ENCODE data around the gene A1CF. TPM values are rescaled to one million over a fixed set of nuclear protein-coding genes. Genes with fewer than 3 reads are reported as not detected.
A peak's percentile ranks its signal among the peaks of the same experiment; 100 is the strongest.
"Not testable (repeated sequence)": the region's sequence is repeated elsewhere in the genome, so short reads cannot be mapped to it uniquely, and the experiment has no call there.

A1CF gene
- total RNA-seq, 1 donor from 2014 or later = not detected

DNA sequence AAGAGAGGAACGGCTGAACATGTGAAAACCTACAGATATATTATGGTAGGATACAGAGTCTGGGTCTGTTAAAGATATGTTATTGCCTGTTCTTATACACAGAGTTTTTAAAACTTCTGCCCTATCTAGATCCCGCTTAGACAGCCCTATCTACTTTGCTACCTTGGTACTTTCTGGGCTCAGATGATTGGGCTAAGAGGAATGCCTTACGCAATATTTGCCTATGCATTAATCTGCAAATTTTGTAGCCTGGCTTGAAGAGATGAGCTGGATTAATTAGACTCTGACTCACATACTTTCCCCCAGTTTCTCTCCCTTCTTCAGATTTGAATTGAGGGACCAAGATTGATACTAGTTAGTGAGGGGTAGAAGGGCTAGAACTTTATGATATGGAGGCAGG, 33.6 kb upstream of the A1CF start:
- H3K9me3 Mint-ChIP-seq (ENCODE audit: low read depth) = peaks cover 3% of the 10 kb centered on the region
- no peak overlapping the region for H3K4me3 Mint-ChIP-seq (ENCODE audit: unreplicated experiment)
- H3K27ac Mint-ChIP-seq (ENCODE audit: unreplicated experiment) = no peak overlapping the region
- peaks cover 12% of the 10 kb centered on the region for H3K4me1 Mint-ChIP-seq (ENCODE audit: low read depth)
- H3K36me3 Mint-ChIP-seq (ENCODE audit: low read depth) = peaks cover 2% of the 10 kb centered on the region
- no peak for DNase-seq (ENCODE audit: low spot score)
- H3K27me3 Mint-ChIP-seq (ENCODE audit: low read depth) = no peaks in the 10 kb centered on the region
- TF ChIP-seq CTCF (IDR thresholded peaks at IDR 0.05) = no peak

GRCh38 chr10:50918529-50918928, 33.1 kb upstream of the A1CF start:
- no peaks in the 10 kb centered on the region for H3K9me3 Mint-ChIP-seq (ENCODE audit: low read depth)
- DNase-seq (ENCODE audit: low spot score) = no peak
- no peak for TF ChIP-seq CTCF (IDR thresholded peaks at IDR 0.05)
- no peak overlapping the region for H3K27ac Mint-ChIP-seq (ENCODE audit: unreplicated experiment)
- H3K36me3 Mint-ChIP-seq (ENCODE audit: low read depth) = no peaks in the 10 kb centered on the region
- no peak overlapping the region for H3K4me3 Mint-ChIP-seq (ENCODE audit: unreplicated experiment)
- H3K4me1 Mint-ChIP-seq (ENCODE audit: low read depth) = peaks cover 12% of the 10 kb centered on the region
- H3K27me3 Mint-ChIP-seq (ENCODE audit: low read depth) = no peaks in the 10 kb centered on the region

DNA sequence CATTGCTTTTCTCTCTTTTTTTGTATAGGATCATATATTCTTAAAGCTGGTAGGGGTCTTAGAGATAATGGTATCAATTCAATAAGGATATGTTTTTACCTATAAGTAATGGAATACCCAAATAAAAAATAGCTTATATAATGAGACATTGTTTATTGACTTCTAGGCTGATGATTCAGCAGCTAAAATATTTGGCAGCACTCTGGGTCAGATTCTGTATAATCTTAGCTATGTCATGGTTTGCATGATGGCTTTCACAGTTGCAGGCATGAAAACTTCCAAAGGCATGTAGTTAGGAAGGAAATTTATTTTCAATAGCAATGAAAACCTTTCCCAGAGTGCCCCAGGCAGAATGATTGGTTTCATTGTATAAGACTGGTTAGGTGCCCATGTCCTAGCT, 32.1 kb upstream of the A1CF start:
- Mint-ChIP-seq H3K36me3 (ENCODE audit: low read depth) (no peaks in the 10 kb centered on the region), H3K27me3 (ENCODE audit: low read depth) (no peaks in the 10 kb centered on the region), H3K4me3 (ENCODE audit: unreplicated experiment) (no peak overlapping the region), H3K4me1 (ENCODE audit: low read depth) (peaks cover 12% of the 10 kb centered on the region), H3K9me3 (ENCODE audit: low read depth) (no peaks in the 10 kb centered on the region), H3K27ac (ENCODE audit: unreplicated experiment) (peak overlapping the region; percentile 49)
- no peak for TF ChIP-seq CTCF (IDR thresholded peaks at IDR 0.05)
- DNase-seq (ENCODE audit: low spot score) = no peak

DNA sequence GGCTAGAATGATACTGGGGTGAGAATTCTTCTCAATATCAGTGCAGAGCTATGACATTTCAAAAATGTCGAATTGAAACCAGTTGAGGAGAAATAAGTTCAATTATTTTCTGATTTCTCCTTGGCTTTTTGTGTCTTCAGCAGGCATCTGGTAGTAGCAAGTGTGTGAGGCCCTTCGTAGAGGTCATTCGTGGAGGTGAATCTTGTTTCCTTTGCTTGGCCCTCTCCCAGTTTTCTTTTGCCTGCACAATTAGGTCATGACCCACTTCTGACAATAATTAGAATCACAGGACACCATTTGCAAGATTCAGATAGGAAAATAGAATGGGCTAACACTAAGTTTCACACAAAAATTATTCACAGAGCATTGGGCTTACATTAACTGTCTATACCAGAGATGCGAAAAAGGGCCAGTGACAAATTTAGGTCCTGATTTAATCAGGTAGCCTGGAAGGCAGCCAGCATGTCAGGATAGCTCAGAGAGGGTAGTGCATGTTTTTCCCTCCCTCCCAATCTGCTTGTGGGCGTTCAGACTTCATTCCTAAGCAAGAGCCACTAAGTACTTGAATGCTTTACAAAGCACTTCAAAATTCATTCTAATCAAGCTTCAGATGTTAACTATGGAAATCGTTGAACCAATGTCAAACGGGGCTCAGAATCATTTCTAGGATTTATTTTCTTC, 24.0 kb upstream of the A1CF start:
- no peak overlapping the region for H3K4me3 Mint-ChIP-seq (ENCODE audit: unreplicated experiment)
- H3K36me3 Mint-ChIP-seq (ENCODE audit: low read depth) = no peaks in the 10 kb centered on the region
- no peak for DNase-seq (ENCODE audit: low spot score)
- no peak overlapping the region for H3K27ac Mint-ChIP-seq (ENCODE audit: unreplicated experiment)
- peaks cover 1% of the 10 kb centered on the region for H3K27me3 Mint-ChIP-seq (ENCODE audit: low read depth)
- no peaks in the 10 kb centered on the region for H3K9me3 Mint-ChIP-seq (ENCODE audit: low read depth)
- no peaks in the 10 kb centered on the region for H3K4me1 Mint-ChIP-seq (ENCODE audit: low read depth)
- no peak for TF ChIP-seq CTCF (IDR thresholded peaks at IDR 0.05)

- H3K36me3 Mint-ChIP-seq (ENCODE audit: low read depth) = no peaks in the 10 kb centered on the region
Observed at GRCh38 chr10:50908366-50908765, 22.9 kb upstream of the A1CF start.

GRCh38 chr10:50905797-50906196, 20.4 kb upstream of the A1CF start:
- not testable (repeated sequence) for H3K36me3 Mint-ChIP-seq (ENCODE audit: low read depth); H3K27me3 Mint-ChIP-seq (ENCODE audit: low read depth); DNase-seq (ENCODE audit: low spot score); H3K9me3 Mint-ChIP-seq (ENCODE audit: low read depth); H3K4me3 Mint-ChIP-seq (ENCODE audit: unreplicated experiment); H3K4me1 Mint-ChIP-seq (ENCODE audit: low read depth); H3K27ac Mint-ChIP-seq (ENCODE audit: unreplicated experiment)

More at GRCh38 chr10:50908366-50908765, 22.9 kb upstream of the A1CF start:
- peaks cover 4% of the 10 kb centered on the region for H3K9me3 Mint-ChIP-seq (ENCODE audit: low read depth)
- no peak overlapping the region for H3K4me3 Mint-ChIP-seq (ENCODE audit: unreplicated experiment)
- no peak for TF ChIP-seq CTCF (IDR thresholded peaks at IDR 0.05)
- H3K27ac Mint-ChIP-seq (ENCODE audit: unreplicated experiment) = no peak overlapping the region
- peaks cover 3% of the 10 kb centered on the region for H3K27me3 Mint-ChIP-seq (ENCODE audit: low read depth)
- DNase-seq (ENCODE audit: low spot score) = no peak
- H3K4me1 Mint-ChIP-seq (ENCODE audit: low read depth) = no peaks in the 10 kb centered on the region

All from chondrocyte (in vitro differentiated cells).